Measurements from ENCODE around the gene SRSF1.

- TF ChIP-seq CTCF (IDR thresholded peaks at IDR 0.05), result no peak
- TF ChIP-seq POLR2A (IDR thresholded peaks at IDR 0.05), result no peak
- TF ChIP-seq POLR2AphosphoS5 (IDR thresholded peaks at IDR 0.05), result no peak
These were observed 44.5 kb downstream of the SRSF1 start for GRCh38 chr17:57962279-57963148.

Measured in prostate gland (tissue), 2 donors.